ENCODE data around the gene TAGLN3. TPM values are rescaled to one million over a fixed set of nuclear protein-coding genes. Genes with fewer than 3 reads are reported as not detected.

The TAGLN3 gene
- total and polyA plus RNA-seq, 2 donors (not counting 1 experiment from before 2014, with no cell fraction given) = 0.10 to 0.33 TPM

GRCh38 chr3:112000966-112001365 is 2.2 kb downstream of the TAGLN3 start:
- no peaks in the 10 kb centered on the region for H4K20me1 ChIP-seq (ENCODE audit: control insufficient read depth, extremely low read depth, insufficient read depth, low read length)
- DNase-seq (ENCODE audit: low read depth in 2 of 2) = no peak
- no peak overlapping the region for H3K9ac ChIP-seq (ENCODE audit: insufficient read depth, low read length)
- TF ChIP-seq EZH2 (IDR thresholded peaks at IDR 0.05; ENCODE audit: low read length, missing control alignments) (no peak), CTCF (conservative IDR thresholded peaks at IDR 0.05 in 1 of 2, IDR thresholded peaks at IDR 0.05 in 1 of 2; ENCODE audit: low read depth in 1 of 2, low read length in 2 of 2) (no peak)
- no peak overlapping the region for H2AFZ ChIP-seq (ENCODE audit: low read length)
- no peak overlapping the region for H3K4me3 ChIP-seq (replicated peaks in 1 of 4; ENCODE audit: control extremely low read depth in 1 of 4, insufficient read depth in 1 of 4, low read depth in 3 of 4, low read length in 4 of 4)
- H3K4me2 ChIP-seq (ENCODE audit: extremely low read depth, insufficient read depth, low read length) = no peak overlapping the region
- H3K9me3 ChIP-seq (ENCODE audit: control insufficient read depth, insufficient read depth, low read depth, low read length) = no peaks in the 10 kb centered on the region
- no peaks in the 10 kb centered on the region for H3K27me3 ChIP-seq (ENCODE audit: control insufficient read depth, insufficient read depth, low read length)
- H3K79me2 ChIP-seq (ENCODE audit: control insufficient read depth, insufficient read depth, low read length) = no peaks in the 10 kb centered on the region
- H3K4me1 ChIP-seq (ENCODE audit: control insufficient read depth, extremely low read depth, insufficient read depth, low read length) = no peaks in the 10 kb centered on the region
- no peaks in the 10 kb centered on the region for H3K36me3 ChIP-seq (ENCODE audit: control insufficient read depth, insufficient read depth, low read length)
- H3K27ac ChIP-seq (ENCODE audit: insufficient read depth, low read length) = no peak overlapping the region

- TF ChIP-seq EZH2 (IDR thresholded peaks at IDR 0.05; ENCODE audit: low read length, missing control alignments) = no peak
- no peak for TF ChIP-seq CTCF (conservative IDR thresholded peaks at IDR 0.05 in 1 of 2, IDR thresholded peaks at IDR 0.05 in 1 of 2; ENCODE audit: low read depth in 1 of 2, low read length in 2 of 2)
- DNase-seq (ENCODE audit: low read depth in 2 of 2) = no peak
Measured at GRCh38 chr3:112001526-112001925, 2.8 kb downstream of the TAGLN3 start.

GRCh38 chr3:112002096-112002971 is 3.6 kb downstream of the TAGLN3 start:
- Histone ChIP-seq H3K4me3 (replicated peaks in 1 of 4; ENCODE audit: control extremely low read depth in 1 of 4, insufficient read depth in 1 of 4, low read depth in 3 of 4, low read length in 4 of 4) (no peak overlapping the region), H2AFZ (ENCODE audit: low read length) (no peak overlapping the region), H3K4me2 (ENCODE audit: extremely low read depth, insufficient read depth, low read length) (no peak overlapping the region), H4K20me1 (ENCODE audit: control insufficient read depth, extremely low read depth, insufficient read depth, low read length) (no peaks in the 10 kb centered on the region), H3K27me3 (ENCODE audit: control insufficient read depth, insufficient read depth, low read length) (no peaks in the 10 kb centered on the region), H3K36me3 (ENCODE audit: control insufficient read depth, insufficient read depth, low read length) (no peaks in the 10 kb centered on the region), H3K9ac (ENCODE audit: insufficient read depth, low read length) (no peak overlapping the region), H3K4me1 (ENCODE audit: control insufficient read depth, extremely low read depth, insufficient read depth, low read length) (no peaks in the 10 kb centered on the region), H3K27ac (ENCODE audit: insufficient read depth, low read length) (no peak overlapping the region), H3K9me3 (ENCODE audit: control insufficient read depth, insufficient read depth, low read depth, low read length) (no peaks in the 10 kb centered on the region), H3K79me2 (ENCODE audit: control insufficient read depth, insufficient read depth, low read length) (no peaks in the 10 kb centered on the region)
- TF ChIP-seq EZH2 (IDR thresholded peaks at IDR 0.05; ENCODE audit: low read length, missing control alignments) (no peak), CTCF (conservative IDR thresholded peaks at IDR 0.05 in 1 of 2, IDR thresholded peaks at IDR 0.05 in 1 of 2; ENCODE audit: low read depth in 1 of 2, low read length in 2 of 2) (no peak)
- peak in 1 of 2 donors; percentile 76 for DNase-seq (ENCODE audit: low read depth in 2 of 2)

More at GRCh38 chr3:112001526-112001925, 2.8 kb downstream of the TAGLN3 start:
- Histone ChIP-seq H3K4me2 (ENCODE audit: extremely low read depth, insufficient read depth, low read length) (no peak overlapping the region), H3K36me3 (ENCODE audit: control insufficient read depth, insufficient read depth, low read length) (no peaks in the 10 kb centered on the region), H3K79me2 (ENCODE audit: control insufficient read depth, insufficient read depth, low read length) (no peaks in the 10 kb centered on the region), H2AFZ (ENCODE audit: low read length) (no peak overlapping the region), H3K27me3 (ENCODE audit: control insufficient read depth, insufficient read depth, low read length) (no peaks in the 10 kb centered on the region), H3K4me3 (replicated peaks in 1 of 4; ENCODE audit: control extremely low read depth in 1 of 4, insufficient read depth in 1 of 4, low read depth in 3 of 4, low read length in 4 of 4) (no peak overlapping the region), H4K20me1 (ENCODE audit: control insufficient read depth, extremely low read depth, insufficient read depth, low read length) (no peaks in the 10 kb centered on the region), H3K9ac (ENCODE audit: insufficient read depth, low read length) (no peak overlapping the region), H3K27ac (ENCODE audit: insufficient read depth, low read length) (no peak overlapping the region), H3K9me3 (ENCODE audit: control insufficient read depth, insufficient read depth, low read depth, low read length) (no peaks in the 10 kb centered on the region), H3K4me1 (ENCODE audit: control insufficient read depth, extremely low read depth, insufficient read depth, low read length) (no peaks in the 10 kb centered on the region)
